Right atrium auricular region (tissue), 2 donors: Measurements from ENCODE around the gene NFE2L3. TPM values are rescaled to one million over a fixed set of nuclear protein-coding genes. Genes with fewer than 3 reads are reported as not detected.
"Not testable (repeated sequence)": the region's sequence is repeated elsewhere in the genome, so short reads cannot be mapped to it uniquely, and the experiment has no call there.

Experiments used
- DNase-seq: peaks from one replicate; pipeline ENCODE4 v3.0.0-alpha.2; 2019; ENCODE audit warnings: low spot score
- H3K27ac ChIP-seq, 2 donors: fragments of 200-600 bp; sonication (generic); 1 replicate in 1 of 2; 2 replicates in 1 of 2; pipeline ENCODE4 v1.5.1; 2016 to 2019
- H3K27me3 ChIP-seq, 2 donors: fragments of 200-600 bp; sonication (generic); one replicate each; pipeline versions ENCODE4 v1.5.1 to v1.6.0; 2017 to 2019
- H3K36me3 ChIP-seq: fragments of 200-600 bp; sonication (generic); one replicate; pipeline ENCODE4 v1.5.1; 2016
- H3K4me1 ChIP-seq, 2 donors: fragments of 200-600 bp; sonication (generic); one replicate each; pipeline versions ENCODE4 v1.5.1 to v1.6.0; 2017 to 2019
- H3K4me3 ChIP-seq, 2 donors: fragments of 200-600 bp; sonication (generic); 1 replicate in 1 of 2; 2 replicates in 1 of 2; pipeline ENCODE4 v1.5.1; 2017 to 2019; ENCODE audit warnings: mild to moderate bottlenecking in 1 of 2, moderate library complexity in 1 of 2
- H3K9me3 ChIP-seq, 2 donors: fragments of 200-600 bp; sonication (generic); one replicate each; pipeline ENCODE4 v1.5.1; 2019
- total RNA-seq, 2 donors: library from RNA; depleted of rRNA; stranded (reverse); fragments of >200 nt; gene quantifications; one replicate each; pipeline ENCODE4 v1.1.0, GENCODE V29; 2016
- TF ChIP-seq, protein P1 (sequence below), 2 donors: fragments of 200-600 bp; sonication (generic); IDR thresholded peaks; one replicate each; pipeline ENCODE4 v1.5.1; 2019; ENCODE audit warnings: antibody characterized with exemption in 2 of 2

NFE2L3 gene
- total RNA-seq, 2 donors from 2014 or later: 0.63 to 1.8 TPM

DNA sequence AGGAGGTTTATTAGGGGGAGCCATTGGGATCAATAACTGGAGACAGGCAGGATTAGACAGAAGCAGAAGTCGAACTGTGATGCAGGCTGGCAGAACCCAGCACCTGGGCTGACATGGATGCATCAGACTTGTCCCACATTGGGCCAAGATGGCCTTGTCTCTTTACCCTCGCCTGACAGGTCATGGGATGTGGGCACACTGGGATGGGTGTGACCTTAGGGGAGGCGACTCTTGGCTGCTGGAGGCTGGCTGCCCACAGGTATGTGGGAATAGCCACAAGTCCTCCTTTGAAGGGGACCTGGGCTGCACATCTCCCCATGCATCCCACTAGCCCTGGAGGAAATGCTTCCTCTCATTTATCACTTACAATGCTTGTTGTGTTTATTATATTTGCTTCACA is 17.3 kb downstream of the NFE2L3 start:
- no peak overlapping the region for H3K27ac ChIP-seq
- H3K9me3 ChIP-seq: no peaks in the 10 kb centered on the region
- no peak overlapping the region for H3K4me3 ChIP-seq
- H3K36me3 ChIP-seq: peaks cover 7% of the 10 kb centered on the region
- H3K4me1 ChIP-seq: no peaks in the 10 kb centered on the region
- TF ChIP-seq, protein P1, sequence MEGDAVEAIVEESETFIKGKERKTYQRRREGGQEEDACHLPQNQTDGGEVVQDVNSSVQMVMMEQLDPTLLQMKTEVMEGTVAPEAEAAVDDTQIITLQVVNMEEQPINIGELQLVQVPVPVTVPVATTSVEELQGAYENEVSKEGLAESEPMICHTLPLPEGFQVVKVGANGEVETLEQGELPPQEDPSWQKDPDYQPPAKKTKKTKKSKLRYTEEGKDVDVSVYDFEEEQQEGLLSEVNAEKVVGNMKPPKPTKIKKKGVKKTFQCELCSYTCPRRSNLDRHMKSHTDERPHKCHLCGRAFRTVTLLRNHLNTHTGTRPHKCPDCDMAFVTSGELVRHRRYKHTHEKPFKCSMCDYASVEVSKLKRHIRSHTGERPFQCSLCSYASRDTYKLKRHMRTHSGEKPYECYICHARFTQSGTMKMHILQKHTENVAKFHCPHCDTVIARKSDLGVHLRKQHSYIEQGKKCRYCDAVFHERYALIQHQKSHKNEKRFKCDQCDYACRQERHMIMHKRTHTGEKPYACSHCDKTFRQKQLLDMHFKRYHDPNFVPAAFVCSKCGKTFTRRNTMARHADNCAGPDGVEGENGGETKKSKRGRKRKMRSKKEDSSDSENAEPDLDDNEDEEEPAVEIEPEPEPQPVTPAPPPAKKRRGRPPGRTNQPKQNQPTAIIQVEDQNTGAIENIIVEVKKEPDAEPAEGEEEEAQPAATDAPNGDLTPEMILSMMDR (IDR thresholded peaks at IDR 0.05): no peak
- no peaks in the 10 kb centered on the region for H3K27me3 ChIP-seq
- DNase-seq: no peak

DNA sequence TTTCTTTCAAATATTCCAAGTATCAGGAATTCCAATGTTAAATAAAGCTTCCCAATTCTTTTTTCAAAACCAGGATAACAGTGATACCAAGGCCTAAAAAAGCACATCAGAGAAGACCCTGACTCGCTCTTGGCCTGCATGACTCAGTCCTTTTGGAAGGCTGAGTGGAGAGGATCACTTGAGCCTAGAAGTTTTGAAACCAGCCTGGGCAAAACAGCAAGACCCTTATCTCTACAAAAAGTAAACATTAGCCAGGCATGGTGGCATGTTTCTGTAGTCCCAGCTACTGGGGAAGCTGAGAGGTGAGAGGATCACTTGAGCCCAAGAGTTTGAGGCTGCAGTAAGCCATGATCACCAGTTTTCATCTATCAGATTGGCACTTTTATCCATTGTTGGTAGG is 18.7 kb downstream of the NFE2L3 start:
- H3K4me3 ChIP-seq: no peak overlapping the region
- H3K27ac ChIP-seq: no peak overlapping the region
- no peak for DNase-seq
- TF ChIP-seq, protein P1 (IDR thresholded peaks at IDR 0.05): no peak
- no peaks in the 10 kb centered on the region for H3K9me3 ChIP-seq
- no peaks in the 10 kb centered on the region for H3K4me1 ChIP-seq
- H3K27me3 ChIP-seq: no peaks in the 10 kb centered on the region
- peaks cover 7% of the 10 kb centered on the region for H3K36me3 ChIP-seq

- no peaks in the 10 kb centered on the region for H3K9me3 ChIP-seq
- H3K4me3 ChIP-seq: no peak overlapping the region
- H3K36me3 ChIP-seq: peaks cover 7% of the 10 kb centered on the region
- no peaks in the 10 kb centered on the region for H3K4me1 ChIP-seq
- no peak overlapping the region for H3K27ac ChIP-seq
- TF ChIP-seq, protein P1 (IDR thresholded peaks at IDR 0.05): no peak
- no peak for DNase-seq
- no peaks in the 10 kb centered on the region for H3K27me3 ChIP-seq
Observed at GRCh38 chr7:26171601-26172000, 19.6 kb downstream of the NFE2L3 start.

- TF ChIP-seq, protein P1 (IDR thresholded peaks at IDR 0.05): no peak
- Histone ChIP-seq H3K27ac (no peak overlapping the region), H3K27me3 (no peaks in the 10 kb centered on the region), H3K4me3 (no peak overlapping the region), H3K4me1 (no peaks in the 10 kb centered on the region), H3K36me3 (peaks cover 7% of the 10 kb centered on the region), H3K9me3 (no peaks in the 10 kb centered on the region)
- no peak for DNase-seq
Observed at GRCh38 chr7:26172048-26172447, 20.1 kb downstream of the NFE2L3 start.

DNA sequence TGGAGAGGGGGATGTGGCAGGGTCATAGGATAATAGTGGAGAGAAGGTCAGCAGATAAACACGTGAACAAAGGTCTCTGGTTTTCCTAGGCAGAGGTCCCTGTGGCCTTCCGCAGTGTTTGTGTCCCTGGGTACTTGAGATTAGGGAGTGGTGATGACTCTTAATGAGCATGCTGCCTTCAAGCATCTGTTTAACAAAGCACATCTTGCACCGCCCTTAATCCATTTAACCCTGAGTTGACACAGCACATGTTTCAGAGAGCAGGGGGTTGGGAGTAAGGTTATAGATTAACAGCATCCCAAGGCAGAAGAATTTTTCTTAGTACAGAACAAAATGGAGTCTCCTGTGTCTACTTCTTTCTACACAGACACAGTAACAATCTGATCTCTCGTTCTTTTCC is 23.9 kb downstream of the NFE2L3 start:
- not testable (repeated sequence) for DNase-seq, H3K9me3 ChIP-seq, H3K4me1 ChIP-seq, H3K27me3 ChIP-seq, H3K36me3 ChIP-seq, H3K4me3 ChIP-seq, H3K27ac ChIP-seq

- H3K27ac ChIP-seq, H3K36me3 ChIP-seq, H3K4me3 ChIP-seq, H3K9me3 ChIP-seq, H3K4me1 ChIP-seq, DNase-seq, H3K27me3 ChIP-seq: not testable (repeated sequence)
Observed at GRCh38 chr7:26176696-26177095, 24.7 kb downstream of the NFE2L3 start.

DNA sequence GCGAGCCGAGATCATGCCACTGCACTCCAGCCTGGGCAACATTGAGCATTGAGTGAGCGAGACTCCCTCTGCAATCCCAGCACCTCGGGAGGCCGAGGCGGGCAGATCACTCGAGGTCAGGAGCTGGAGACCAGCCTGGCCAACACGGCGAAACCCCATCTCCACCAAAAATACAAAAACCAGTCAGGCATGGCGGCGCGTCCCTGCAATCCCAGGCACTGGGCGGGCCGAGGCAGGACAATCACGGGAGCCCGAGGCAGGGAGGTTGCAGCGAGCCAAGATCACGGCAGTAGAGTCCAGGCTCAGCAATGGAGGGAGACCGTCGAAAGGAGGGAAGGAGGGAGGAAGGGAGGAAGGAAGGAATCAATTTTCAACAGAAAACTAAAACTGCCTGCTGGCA is 25.3 kb downstream of the NFE2L3 start:
- H3K9me3 ChIP-seq, H3K27ac ChIP-seq, DNase-seq, H3K4me1 ChIP-seq, H3K4me3 ChIP-seq, H3K27me3 ChIP-seq, H3K36me3 ChIP-seq: not testable (repeated sequence)
